Activated CD4-positive, alpha-beta T cell treated with anti-CD3 and anti-CD28 coated beads, Interleukin-2, amount 50 U/mL, for 1 hour (primary cell): ENCODE results near the gene PCDHB7.
A peak's percentile ranks its signal among the peaks of the same experiment; 100 is the strongest.
"Not testable (repeated sequence)": the region's sequence is repeated elsewhere in the genome, so short reads cannot be mapped to it uniquely, and the experiment has no call there.

Experiments used
- DNase-seq: peaks from one replicate; pipeline ENCODE4 v3.0.0-alpha.2; 2020

The PCDHB7 gene

DNA sequence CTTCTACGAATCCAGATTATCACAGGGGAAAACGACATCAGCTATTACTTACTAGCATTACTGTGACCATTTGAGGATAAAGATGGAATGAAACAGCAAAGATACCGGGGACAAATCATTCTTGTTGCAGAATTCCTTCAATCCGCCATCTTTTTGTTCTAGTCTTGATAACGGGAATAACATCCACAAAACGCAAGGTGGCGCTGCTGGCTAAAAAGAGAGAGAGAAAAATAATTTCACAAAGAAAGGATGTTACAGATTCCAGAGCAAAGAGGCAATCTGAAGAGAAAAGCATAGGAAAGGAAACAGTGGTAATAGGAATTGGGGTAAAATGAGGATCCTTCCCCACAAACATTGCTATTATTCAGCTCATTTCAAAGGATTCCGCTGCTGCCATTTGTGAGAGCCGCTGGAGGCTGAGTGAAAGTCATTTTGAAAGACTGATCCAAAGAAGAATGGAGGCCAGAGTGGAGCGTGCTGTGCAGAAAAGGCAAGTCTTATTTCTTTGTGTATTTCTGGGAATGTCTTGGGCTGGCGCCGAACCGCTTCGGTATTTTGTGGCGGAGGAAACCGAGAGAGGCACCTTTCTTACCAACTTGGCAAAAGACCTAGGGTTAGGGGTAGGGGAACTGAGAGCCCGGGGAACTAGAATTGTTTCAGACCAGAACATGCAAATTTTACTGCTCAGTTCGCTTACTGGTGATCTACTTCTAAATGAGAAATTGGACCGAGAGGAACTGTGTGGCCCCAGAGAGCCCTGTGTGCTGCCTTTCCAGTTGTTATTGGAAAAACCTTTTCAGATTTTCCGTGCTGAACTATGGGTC lies at the start of gene PCDHB7:
PCDHB7 (plus strand) TSS at position 264 of the 824 bp plus-strand sequence; CDS start at position 456, 192 bp downstream.
- DNase-seq, result peak; percentile 14

DNA sequence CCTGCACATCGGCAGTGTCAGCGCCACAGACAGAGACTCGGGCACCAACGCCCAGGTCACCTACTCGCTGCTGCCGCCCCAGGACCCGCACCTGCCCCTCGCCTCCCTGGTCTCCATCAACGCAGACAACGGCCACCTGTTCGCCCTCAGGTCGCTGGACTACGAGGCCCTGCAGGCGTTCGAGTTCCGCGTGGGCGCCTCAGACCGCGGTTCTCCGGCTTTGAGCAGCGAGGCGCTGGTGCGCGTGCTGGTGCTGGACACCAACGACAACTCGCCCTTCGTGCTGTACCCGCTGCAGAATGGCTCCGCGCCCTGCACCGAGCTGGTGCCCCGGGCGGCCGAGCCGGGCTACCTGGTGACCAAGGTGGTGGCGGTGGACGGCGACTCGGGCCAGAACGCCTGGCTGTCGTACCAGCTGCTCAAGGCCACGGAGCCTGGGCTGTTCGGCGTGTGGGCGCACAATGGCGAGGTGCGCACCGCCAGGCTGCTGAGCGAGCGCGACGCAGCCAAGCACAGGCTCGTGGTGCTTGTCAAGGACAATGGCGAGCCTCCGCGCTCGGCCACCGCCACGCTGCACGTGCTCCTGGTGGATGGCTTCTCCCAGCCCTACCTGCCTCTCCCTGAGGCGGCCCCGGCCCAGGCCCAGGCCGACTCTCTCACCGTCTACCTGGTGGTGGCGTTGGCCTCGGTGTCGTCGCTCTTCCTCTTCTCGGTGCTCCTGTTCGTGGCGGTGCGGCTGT lies 48.9 kb upstream of the PCDHB7 start:
- DNase-seq, result not testable (repeated sequence)

DNA sequence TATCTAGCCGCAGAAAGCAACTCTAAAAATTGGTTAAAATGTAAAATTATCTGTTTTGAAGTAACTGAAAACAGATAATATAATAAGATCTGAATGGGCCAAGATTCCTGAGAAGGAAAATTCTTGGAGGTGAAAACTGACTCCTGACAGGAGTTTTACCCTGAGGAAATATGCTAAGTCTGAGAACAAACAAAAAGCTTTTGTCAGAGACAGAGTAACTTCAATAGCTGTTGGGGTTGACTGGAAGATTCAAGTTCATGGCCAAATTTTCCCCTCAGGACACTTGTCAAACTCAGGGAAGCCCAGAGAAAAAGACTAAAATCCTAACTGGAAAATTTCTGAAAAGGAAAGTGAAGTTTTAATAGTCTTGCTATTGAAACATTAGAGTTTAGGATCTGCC lies 45.1 kb upstream of the PCDHB7 start:
- no peak for DNase-seq

DNA sequence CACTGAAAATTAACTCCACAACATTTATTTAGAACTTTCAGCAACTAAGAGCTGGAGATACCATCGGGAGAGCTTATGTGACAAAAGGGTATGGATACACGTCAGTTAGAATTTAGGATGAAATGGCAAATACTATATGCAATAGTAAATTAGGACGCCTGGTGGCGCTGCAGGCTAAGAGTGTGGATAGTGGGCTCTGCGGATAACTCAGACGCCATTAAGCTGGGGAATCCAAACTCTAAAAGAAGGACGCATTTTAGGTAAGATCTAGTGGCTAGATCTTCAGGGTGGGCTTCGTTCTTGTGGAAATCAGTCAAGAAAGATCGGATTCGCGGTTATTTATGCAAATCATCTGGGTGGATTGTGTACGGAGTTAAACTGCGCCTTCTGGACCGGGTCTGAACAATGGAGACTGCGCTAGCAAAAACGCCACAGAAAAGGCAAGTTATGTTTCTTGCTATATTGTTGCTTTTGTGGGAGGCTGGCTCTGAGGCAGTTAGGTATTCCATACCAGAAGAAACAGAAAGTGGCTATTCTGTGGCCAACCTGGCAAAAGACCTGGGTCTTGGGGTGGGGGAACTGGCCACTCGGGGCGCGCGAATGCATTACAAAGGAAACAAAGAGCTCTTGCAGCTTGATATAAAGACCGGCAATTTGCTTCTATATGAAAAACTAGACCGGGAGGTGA lies 37.3 kb upstream of the PCDHB7 start, which contains the start of gene PCDHB5:
PCDHB5 (plus strand) TSS at position 177 of the 688 bp plus-strand sequence; CDS start at position 406, 229 bp downstream.
- DNase-seq, result no peak

DNA sequence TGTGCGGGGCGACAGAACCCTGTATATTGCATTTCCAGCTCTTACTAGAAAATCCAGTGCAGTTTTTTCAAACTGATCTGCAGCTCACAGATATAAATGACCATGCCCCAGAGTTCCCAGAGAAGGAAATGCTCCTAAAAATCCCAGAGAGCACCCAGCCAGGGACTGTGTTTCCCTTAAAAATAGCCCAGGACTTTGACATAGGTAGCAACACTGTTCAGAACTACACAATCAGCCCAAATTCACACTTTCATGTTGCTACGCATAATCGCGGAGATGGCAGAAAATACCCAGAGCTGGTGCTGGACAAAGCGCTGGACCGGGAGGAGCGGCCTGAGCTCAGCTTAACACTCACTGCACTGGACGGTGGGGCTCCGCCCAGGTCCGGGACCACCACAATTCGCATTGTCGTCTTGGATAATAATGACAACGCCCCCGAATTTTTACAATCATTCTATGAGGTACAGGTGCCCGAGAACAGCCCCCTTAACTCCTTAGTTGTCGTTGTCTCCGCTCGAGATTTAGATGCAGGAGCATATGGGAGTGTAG lies 36.7 kb upstream of the PCDHB7 start:
- DNase-seq, result no peak

DNA sequence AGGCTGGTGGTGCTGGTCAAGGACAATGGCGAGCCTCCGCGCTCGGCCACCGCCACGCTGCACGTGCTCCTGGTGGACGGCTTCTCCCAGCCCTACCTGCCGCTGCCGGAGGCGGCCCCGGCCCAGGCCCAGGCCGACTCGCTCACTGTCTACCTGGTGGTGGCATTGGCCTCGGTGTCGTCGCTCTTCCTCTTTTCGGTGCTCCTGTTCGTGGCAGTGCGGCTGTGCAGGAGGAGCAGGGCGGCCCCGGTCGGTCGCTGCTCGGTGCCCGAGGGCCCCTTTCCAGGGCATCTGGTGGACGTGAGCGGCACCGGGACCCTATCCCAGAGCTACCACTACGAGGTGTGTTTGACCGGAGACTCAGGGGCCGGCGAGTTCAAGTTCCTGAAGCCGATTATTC lies 35.1 kb upstream of the PCDHB7 start:
- not testable (repeated sequence) for DNase-seq

DNA sequence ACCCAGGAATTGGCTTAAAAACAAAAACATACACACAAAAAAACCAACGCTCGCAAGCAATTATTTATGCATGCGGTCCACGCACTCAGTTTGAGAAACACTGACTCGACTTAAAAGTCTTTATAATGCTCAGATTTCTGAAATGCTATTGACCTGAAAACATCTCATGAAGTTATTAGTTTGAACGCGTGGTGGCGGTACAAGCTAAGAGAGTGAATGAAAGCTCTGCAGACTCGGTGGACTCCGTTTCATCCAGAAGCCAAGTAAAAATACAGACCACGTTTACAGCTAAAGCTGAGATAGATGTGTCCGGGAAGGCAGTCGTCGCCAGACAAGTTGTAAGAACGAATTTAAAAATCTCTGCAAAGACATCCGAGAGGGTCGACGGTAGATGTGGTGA lies 22.6 kb upstream of the PCDHB7 start, which contains the start of gene PCDHB6:
PCDHB6 (plus strand) TSS at position 246 of the 400 bp plus-strand sequence. CDS start 201 bp downstream, outside the sequence.
- no peak for DNase-seq

DNA sequence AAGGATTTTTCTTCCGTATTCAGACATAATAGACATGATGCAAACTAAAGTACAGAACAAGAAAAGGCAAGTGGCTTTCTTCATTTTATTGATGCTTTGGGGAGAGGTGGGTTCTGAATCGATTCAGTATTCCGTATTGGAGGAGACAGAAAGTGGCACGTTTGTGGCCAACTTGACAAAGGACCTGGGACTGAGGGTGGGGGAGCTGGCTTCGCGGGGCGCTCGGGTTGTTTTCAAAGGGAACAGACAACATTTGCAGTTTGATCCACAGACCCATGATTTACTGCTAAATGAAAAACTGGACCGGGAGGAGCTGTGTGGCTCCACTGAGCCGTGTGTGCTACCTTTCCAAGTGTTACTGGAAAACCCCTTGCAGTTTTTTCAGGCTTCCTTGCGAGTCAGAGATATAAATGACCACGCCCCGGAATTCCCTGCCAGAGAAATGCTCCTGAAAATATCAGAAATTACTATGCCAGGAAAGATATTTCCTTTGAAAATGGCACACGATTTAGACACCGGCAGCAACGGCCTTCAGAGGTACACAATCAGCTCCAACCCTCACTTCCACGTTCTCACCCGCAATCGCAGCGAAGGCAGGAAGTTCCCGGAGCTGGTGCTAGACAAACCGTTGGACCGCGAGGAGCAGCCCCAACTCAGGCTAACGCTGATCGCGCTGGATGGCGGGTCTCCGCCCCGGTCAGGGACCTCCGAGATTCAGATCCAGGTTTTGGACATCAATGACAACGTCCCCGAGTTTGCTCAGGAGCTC lies 22.0 kb upstream of the PCDHB7 start:
- DNase-seq, result no peak

DNA sequence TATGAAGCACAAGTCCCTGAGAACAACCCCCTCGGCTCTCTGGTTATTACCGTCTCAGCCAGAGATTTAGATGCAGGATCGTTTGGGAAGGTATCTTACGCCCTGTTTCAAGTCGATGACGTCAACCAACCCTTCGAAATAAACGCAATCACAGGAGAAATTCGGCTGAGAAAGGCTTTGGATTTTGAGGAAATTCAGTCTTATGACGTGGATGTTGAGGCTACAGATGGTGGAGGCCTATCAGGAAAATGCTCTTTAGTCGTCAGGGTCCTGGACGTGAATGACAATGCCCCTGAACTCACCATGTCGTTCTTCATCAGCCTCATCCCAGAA lies 21.5 kb upstream of the PCDHB7 start:
- DNase-seq, result no peak

DNA sequence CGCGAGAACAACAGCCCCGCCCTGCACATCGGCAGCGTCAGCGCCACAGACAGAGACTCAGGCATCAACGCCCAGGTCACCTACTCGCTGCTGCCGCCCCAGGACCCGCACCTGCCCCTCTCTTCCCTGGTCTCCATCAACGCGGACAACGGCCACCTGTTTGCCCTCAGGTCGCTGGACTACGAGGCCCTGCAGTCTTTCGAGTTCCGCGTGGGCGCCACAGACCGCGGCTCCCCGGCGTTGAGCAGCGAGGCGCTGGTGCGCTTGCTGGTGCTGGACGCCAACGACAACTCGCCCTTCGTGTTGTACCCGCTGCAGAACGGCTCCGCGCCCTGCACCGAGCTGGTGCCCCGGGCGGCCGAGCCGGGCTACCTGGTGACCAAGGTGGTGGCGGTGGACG lies 20.8 kb upstream of the PCDHB7 start:
- DNase-seq, result not testable (repeated sequence)

DNA sequence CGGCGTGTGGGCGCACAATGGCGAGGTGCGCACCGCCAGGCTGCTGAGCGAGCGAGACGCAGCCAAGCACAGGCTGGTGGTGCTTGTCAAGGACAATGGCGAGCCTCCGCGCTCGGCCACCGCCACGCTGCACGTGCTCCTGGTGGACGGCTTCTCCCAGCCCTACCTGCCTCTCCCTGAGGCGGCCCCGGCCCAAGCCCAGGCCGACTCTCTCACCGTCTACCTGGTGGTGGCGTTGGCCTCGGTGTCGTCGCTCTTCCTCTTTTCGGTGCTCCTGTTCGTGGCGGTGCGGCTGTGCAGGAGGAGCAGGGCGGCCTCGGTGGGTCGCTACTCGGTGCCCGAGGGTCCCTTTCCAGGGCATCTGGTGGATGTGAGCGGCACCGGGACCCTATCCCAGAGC lies 20.3 kb upstream of the PCDHB7 start:
- not testable (repeated sequence) for DNase-seq

DNA sequence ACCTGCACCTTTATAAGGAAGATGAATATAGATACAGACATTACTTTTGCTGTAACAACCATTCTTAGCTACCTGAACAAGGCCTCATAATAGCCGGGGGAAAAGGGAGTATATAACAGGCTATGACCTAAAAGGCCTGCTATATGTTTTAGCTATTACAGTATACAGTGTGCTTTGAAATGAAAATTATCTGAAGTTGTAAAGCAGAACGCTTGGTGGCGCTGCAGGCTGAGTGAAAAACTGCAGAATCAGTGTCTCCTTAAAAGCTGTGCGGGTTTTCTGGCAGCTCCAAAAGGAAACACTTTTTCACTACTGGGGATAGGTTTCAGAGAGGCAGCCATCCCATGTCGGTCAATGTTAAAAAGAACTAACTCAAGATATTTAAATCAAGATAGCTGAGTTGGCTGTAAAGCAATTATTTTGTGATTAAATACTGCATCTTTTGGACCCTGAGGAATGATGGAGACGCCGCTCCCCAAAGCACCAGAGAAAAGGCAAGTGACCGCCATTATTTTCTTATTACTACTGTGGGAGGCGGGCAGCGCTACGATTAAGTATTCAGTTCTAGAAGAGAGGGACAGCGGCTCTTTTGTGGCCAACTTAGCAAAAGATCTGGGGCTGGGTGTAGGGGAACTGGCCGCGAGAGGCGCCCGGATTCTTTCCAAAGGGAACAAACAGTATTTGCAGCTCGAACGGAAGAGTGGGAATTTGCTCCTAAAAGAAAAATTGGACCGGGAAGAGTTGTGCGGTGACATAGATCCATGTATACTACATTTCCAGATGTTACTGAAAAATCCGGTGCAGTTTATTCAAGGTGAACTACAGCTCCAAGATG lies 16.7 kb upstream of the PCDHB7 start:
- no peak for DNase-seq

DNA sequence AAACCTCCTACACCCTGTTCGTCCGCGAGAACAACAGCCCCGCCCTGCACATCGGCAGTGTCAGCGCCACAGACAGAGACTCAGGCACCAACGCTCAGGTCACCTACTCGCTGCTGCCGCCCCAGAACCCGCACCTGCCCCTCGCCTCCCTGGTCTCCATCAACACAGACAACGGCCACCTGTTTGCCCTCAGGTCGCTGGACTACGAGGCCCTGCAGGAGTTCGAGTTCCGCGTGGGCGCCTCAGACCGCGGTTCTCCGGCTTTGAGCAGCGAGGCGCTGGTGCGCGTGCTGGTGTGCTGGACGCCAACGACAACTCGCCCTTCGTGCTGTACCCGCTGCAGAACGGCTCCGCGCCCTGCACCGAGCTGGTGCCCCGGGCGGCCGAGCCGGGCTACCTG lies 15.1 kb upstream of the PCDHB7 start:
- DNase-seq, result not testable (repeated sequence)

DNA sequence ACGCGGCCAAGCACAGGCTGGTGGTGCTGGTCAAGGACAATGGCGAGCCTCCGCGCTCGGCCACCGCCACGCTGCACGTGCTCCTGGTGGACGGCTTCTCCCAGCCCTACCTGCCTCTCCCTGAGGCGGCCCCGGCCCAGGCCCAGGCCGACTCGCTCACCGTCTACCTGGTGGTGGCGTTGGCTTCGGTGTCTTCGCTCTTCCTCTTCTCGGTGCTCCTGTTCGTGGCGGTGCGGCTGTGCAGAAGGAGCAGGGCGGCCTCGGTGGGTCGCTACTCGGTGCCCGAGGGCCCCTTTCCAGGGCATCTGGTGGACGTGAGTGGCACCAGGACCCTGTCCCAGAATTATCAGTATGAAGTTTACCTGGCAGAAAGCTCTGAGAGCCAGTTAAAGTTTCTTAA lies 14.5 kb upstream of the PCDHB7 start:
- not testable (repeated sequence) for DNase-seq

DNA sequence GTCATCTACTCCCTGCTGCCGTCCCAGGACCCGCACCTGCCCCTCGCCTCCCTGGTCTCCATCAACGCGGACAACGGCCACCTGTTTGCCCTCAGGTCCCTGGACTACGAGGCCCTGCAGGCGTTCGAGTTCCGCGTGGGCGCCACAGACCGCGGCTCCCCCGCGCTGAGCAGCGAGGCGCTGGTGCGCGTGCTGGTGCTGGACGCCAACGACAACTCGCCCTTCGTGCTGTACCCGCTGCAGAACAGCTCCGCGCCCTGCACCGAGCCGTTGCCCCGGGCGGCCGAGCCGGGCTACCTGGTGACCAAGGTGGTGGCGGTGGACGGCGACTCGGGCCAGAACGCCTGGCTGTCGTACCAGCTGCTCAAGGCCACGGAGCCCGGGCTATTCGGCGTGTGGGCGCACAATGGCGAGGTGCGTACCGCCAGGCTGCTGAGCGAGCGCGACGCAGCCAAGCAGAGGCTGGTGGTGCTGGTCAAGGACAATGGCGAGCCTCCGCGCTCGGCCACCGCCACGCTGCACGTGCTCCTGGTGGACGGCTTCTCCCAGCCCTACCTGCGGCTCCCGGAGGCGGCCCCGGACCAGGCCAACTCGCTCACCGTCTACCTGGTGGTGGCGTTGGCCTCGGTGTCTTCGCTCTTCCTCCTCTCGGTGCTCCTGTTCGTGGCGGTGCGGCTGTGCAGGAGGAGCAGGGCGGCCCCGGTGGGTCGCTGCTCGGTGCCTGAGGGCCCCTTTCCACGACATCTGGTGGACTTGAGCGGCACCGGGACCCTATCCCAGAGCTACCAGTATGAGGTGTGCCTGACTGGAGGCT lies 2.1 kb downstream of the PCDHB7 start:
- DNase-seq, result not testable (repeated sequence)

DNA sequence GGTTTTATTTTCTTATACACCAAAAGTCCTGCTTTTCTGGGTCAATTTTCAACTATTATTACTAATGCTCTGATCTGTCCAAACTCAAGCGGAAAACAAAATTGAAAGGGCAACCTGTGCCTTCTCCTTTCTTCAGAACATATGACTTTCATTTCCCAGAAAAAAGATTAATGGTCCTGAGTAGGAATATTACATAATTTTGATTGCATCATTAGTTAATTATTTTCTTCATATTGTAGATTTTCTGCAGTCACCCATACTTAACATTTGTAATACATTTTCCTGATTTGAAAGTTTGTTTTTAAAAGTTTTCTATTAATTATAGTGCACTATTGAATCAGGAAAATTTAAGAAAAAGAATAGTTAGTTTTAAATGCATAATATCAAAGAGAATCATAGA lies 3.5 kb downstream of the PCDHB7 start:
- no peak for DNase-seq

DNA sequence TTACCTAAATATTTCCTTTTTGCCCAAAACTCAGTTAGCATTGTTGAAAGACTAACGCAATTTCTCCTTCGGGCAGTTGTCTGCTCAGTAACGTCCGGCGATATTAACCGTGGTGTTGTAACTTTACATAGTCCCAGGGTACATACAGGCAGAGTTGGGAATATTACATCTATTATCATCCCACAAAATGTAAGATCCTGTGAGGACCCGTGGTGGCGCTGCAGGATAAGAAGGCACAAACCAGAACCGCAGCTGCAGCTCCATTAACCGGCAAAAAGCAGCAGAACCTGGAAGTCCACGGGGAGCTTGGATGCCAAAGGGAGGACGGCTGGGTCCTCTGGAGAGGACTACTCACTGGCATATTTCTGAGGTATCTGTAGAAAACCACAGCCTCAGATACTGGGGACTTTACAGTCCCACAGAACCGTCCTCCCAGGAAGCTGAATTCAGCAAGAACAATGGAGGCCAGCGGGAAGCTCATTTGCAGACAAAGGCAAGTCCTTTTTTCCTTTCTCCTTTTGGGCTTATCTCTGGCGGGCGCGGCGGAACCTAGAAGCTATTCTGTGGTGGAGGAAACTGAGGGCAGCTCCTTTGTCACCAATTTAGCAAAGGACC lies 5.2 kb downstream of the PCDHB7 start, which contains the start of gene PCDHB8:
PCDHB8 (plus strand) TSS at position 214 of the 615 bp plus-strand sequence; CDS start at position 459, 245 bp downstream.
- not testable (repeated sequence) for DNase-seq

DNA sequence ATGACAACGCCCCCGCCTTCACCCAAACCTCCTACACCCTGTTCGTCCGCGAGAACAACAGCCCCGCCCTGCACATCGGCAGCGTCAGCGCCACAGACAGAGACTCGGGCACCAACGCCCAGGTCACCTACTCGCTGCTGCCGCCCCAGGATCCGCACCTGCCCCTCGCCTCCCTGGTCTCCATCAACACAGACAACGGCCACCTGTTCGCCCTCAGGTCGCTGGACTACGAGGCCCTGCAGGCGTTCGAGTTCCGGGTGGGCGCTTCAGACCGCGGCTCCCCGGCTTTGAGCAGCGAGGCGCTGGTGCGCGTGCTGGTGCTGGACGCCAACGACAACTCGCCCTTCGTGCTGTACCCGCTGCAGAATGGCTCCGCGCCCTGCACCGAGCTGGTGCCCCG lies 6.9 kb downstream of the PCDHB7 start:
- not testable (repeated sequence) for DNase-seq

DNA sequence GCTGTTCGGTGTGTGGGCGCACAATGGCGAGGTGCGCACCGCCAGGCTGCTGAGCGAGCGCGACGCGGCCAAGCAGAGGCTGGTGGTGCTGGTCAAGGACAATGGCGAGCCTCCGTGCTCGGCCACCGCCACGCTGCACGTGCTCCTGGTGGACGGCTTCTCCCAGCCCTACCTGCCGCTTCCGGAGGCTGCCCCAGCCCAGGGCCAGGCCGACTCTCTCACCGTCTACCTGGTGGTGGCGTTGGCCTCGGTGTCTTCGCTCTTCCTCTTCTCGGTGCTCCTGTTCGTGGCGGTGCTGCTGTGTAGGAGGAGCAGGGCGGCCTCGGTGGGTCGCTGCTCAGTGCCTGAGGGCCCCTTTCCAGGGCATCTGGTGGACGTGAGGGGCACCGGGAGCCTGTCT lies 7.4 kb downstream of the PCDHB7 start:
- DNase-seq, result not testable (repeated sequence)

DNA sequence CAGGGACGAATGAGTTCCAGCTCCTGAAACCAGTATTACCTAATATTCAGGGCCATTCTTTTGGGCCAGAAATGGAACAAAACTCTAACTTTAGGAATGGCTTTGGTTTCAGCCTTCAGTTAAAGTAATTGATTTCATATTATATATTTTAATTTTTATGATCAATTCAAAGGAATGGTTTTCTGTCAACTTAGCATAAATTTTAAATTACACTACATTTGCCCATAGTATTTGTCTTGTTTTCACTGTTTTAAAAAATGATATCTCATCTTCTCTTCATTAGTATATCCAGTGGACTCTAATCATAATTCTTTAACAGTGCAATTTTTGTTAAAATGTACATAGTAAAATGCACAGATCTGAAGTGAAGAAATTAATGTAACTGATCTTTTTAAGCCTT lies 7.9 kb downstream of the PCDHB7 start:
- no peak for DNase-seq
